Sigmoid colon (tissue), 7 donors: ENCODE results near the gene ATG9B. TPM values are rescaled to one million over a fixed set of nuclear protein-coding genes. Genes with fewer than 3 reads are reported as not detected.

Experiments
- DNase-seq: peaks from one replicate; pipeline ENCODE4 v3.0.0-alpha.2; 2019
- H3K27ac ChIP-seq, 4 donors: fragments of 200-600 bp; sonication (generic); one replicate each; pipeline ENCODE4 v1.5.1; 2016 to 2019; ENCODE audit warnings: mild to moderate bottlenecking in 1 of 4
- H3K27me3 ChIP-seq, 3 donors: fragments of 200-600 bp; sonication (generic); one replicate each; pipeline ENCODE4 v1.5.1; 2019; ENCODE audit warnings: mild to moderate bottlenecking in 1 of 3
- H3K36me3 ChIP-seq, 4 donors: fragments of 200-600 bp; sonication (generic); one replicate each; pipeline ENCODE4 v1.5.1; 2016 to 2019
- H3K4me1 ChIP-seq, 4 donors: fragments of 200-600 bp; sonication (generic); one replicate each; pipeline ENCODE4 v1.5.1; 2017 to 2019
- H3K4me3 ChIP-seq, 4 donors: fragments of 200-600 bp; sonication (generic); one replicate each; pipeline ENCODE4 v1.5.1; 2017 to 2019; ENCODE audit warnings: mild to moderate bottlenecking in 2 of 4, moderate library complexity in 1 of 4
- H3K9me3 ChIP-seq, 4 donors: fragments of 200-600 bp in 3 of 4; sonication (generic) in 3 of 4; one replicate each; pipeline versions ENCODE4 v1.5.1 to v1.6.1; 2013 to 2019
- EP300 ChIP-seq, 4 donors: sonication (generic); formaldehyde crosslinking; IDR thresholded peaks; one replicate each; pipeline ENCODE4 v1.6.1; 2017; ENCODE audit warnings: antibody characterized with exemption in 4 of 4
- POLR2A ChIP-seq, 2 donors: fragments of 450-650 bp; IDR thresholded peaks; one replicate each; pipeline ENCODE4 v1.6.1; 2016; ENCODE audit warnings: antibody characterized with exemption in 2 of 2, mild to moderate bottlenecking in 2 of 2, moderate library complexity in 2 of 2
- POLR2AphosphoS5 ChIP-seq, 4 donors: sonication (generic); formaldehyde crosslinking; IDR thresholded peaks; one replicate each; pipeline ENCODE4 v1.6.1; 2017; ENCODE audit warnings: antibody characterized with exemption in 4 of 4
- WGBS, 2 donors: extraction: QIAGEN DNeasy Blood & Tissue Kit; methylation state at CpG; one replicate each; pipeline ENCODE4 v1.1.7; 2013; 5-methylcytosine and 5-hydroxymethylcytosine counted together
- intact Hi-C: fragments of 100-400 bp; cut with DNase I; formaldehyde crosslinking; loops from one replicate; pipeline ENCODE4 v1.15.1; 2023
- polyA plus RNA-seq, 3 donors: library from polyadenylated mRNA; stranded (reverse); fragments of 200-250 nt; gene quantifications; one replicate each; pipeline ENCODE4 v1.2.3, GENCODE V29; 2013
- total RNA-seq, 4 donors: library from RNA; depleted of rRNA; stranded (reverse); fragments of >200 nt; gene quantifications; one replicate each; pipeline ENCODE4 v1.1.0, GENCODE V29; 2016
- TF ChIP-seq, protein P1 (sequence below), 4 experiments: fragments of 450-650 bp in 3 of 4; fragments of 200-600 bp in 1 of 4; IDR thresholded peaks; one replicate each; pipeline ENCODE4 v1.5.1; 2016 to 2019; ENCODE audit warnings: antibody characterized with exemption in 4 of 4, mild to moderate bottlenecking in 3 of 4, moderate library complexity in 2 of 4
- donor health status: healthy with polysubstance abuse.
- donor health status: Bipolar disorder and iron deficiency.
- donor health status: healthy.

The ATG9B gene
- total and polyA plus RNA-seq, 7 donors, result 1.2 to 1.6 TPM; not detected in 5

DNA sequence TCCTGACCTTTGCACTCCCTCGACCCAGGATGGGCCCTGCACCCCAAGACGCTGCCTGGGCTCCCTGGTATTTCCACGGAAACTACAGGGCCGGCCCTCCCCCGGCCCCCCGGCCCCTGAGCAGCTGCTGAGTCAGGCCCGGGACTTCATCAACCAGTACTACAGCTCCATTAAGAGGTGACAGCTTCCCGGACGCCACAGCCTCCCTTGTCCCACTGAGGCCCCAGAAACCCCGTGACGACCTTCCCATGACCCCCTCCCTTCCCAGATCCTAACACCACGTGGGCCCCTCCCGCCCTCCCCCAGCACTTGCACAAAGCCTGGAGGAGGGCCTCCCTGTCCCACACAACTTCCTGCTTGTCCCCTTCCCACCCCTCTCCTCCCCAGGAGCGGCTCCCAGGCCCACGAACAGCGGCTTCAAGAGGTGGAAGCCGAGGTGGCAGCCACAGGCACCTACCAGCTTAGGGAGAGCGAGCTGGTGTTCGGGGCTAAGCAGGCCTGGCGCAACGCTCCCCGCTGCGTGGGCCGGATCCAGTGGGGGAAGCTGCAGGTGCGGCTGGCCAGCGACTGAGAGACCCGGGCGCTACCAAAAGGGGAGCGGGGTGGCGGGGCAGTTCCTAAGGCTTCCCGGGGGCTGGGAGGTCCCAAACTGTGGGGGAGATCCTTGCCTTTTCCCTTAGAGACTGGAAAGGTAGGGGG is 27.8 kb downstream of the ATG9B start:
- no peaks in the 10 kb centered on the region for H3K9me3 ChIP-seq
- no peaks in the 10 kb centered on the region for H3K4me1 ChIP-seq
- H3K4me3 ChIP-seq, result no peak overlapping the region
- no peak overlapping the region for H3K27ac ChIP-seq
- no peaks in the 10 kb centered on the region for H3K36me3 ChIP-seq
- intact Hi-C loops, result no loop called here
- DNase-seq, result no peak
- H3K27me3 ChIP-seq, result peaks cover 0 to 11% (median 0%) of the 10 kb centered on the region in 3 donors
- 33 to 58% methylated on average over 31 of the region's 31 CpGs for WGBS, 2 donors
- TF ChIP-seq EP300 (IDR thresholded peaks at IDR 0.05) (no peak), POLR2AphosphoS5 (IDR thresholded peaks at IDR 0.05) (no peak), POLR2A (IDR thresholded peaks at IDR 0.05) (no peak)
- TF ChIP-seq, protein P1, sequence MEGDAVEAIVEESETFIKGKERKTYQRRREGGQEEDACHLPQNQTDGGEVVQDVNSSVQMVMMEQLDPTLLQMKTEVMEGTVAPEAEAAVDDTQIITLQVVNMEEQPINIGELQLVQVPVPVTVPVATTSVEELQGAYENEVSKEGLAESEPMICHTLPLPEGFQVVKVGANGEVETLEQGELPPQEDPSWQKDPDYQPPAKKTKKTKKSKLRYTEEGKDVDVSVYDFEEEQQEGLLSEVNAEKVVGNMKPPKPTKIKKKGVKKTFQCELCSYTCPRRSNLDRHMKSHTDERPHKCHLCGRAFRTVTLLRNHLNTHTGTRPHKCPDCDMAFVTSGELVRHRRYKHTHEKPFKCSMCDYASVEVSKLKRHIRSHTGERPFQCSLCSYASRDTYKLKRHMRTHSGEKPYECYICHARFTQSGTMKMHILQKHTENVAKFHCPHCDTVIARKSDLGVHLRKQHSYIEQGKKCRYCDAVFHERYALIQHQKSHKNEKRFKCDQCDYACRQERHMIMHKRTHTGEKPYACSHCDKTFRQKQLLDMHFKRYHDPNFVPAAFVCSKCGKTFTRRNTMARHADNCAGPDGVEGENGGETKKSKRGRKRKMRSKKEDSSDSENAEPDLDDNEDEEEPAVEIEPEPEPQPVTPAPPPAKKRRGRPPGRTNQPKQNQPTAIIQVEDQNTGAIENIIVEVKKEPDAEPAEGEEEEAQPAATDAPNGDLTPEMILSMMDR (IDR thresholded peaks at IDR 0.05), result no peak

DNA sequence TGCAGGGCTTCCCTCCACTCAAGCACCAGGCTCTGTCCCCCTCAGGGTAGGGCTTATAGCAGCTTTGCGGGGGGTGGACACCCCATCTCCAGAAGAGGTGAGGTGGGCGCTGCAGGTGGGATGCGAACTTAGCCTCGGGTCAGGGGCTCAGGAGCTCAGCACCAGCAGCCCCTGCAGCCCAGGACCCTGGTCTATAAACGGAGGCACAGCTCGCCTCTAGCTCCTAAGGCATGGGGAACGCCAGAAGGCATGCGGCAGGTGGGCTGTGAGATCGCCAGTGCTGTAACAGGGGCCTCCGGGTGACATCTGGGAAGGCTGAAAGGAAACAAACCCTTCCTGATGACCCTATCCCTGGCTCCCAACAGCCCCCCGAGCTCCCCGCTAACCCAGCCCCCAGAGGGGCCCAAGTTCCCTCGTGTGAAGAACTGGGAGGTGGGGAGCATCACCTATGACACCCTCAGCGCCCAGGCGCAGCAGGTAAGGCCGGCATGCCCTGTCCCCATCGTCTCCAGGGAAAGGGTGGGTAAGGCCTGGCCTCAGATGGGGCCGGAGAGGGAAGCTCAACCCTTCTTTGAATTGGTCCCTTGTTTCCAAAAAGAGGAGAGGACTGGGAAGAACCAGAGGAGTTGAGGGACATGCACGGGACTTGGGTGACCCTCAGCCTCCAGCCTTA is 29.3 kb downstream of the ATG9B start:
- 57 to 70% methylated on average over 19 of the region's 19 CpGs for WGBS, 2 donors
- DNase-seq, result no peak
- no peak overlapping the region for H3K27ac ChIP-seq
- intact Hi-C loops, result no loop called here
- H3K4me1 ChIP-seq, result no peaks in the 10 kb centered on the region
- H3K4me3 ChIP-seq, result peak overlapping the region in 2 of 4 donors; percentile 21 to 23
- H3K27me3 ChIP-seq, result peaks cover 0 to 11% (median 0%) of the 10 kb centered on the region in 3 donors
- H3K36me3 ChIP-seq, result no peaks in the 10 kb centered on the region
- H3K9me3 ChIP-seq, result no peaks in the 10 kb centered on the region
- TF ChIP-seq POLR2A (IDR thresholded peaks at IDR 0.05) (no peak), POLR2AphosphoS5 (IDR thresholded peaks at IDR 0.05) (no peak), EP300 (IDR thresholded peaks at IDR 0.05) (no peak)
- TF ChIP-seq, protein P1 (IDR thresholded peaks at IDR 0.05), result no peak

DNA sequence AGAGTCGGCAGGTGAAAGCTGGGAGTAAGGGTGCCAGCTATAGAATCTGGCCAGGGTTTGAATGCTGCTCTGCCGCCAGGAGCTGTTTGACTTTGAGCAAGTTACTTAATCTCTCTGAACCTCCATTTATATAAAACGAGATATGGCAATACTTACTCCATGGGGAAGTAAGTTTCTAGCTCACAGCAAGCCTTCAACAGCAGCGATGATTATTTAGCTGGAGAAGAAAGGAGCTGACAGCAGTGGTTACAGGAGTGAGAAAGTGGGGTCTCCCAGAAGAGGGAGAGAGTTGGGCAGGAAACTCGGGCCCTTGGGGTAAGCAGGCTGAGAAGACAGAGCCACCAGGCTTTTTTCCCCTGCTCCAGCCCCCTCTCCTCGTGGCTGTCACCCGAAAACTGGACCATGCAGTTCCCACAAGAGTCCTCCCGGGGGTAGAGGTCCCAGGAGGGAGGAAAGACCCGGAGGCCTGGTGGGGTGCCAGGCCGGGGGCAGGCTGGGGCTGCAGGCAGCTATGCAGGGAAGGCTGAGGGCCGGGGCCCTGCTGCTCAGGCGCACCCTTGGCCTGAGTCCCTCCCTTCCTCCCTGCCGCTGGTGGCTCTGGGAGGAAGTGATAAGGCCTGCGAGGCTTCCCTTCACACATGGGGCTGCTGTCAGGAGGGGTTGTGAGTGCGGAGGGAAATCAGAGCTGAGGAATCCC is 30.0 kb downstream of the ATG9B start:
- intact Hi-C loops, result no loop called here
- TF ChIP-seq POLR2A (IDR thresholded peaks at IDR 0.05) (no peak), POLR2AphosphoS5 (IDR thresholded peaks at IDR 0.05) (peak in 1 of 4 donors; percentile 13)
- TF ChIP-seq, protein P1 (IDR thresholded peaks at IDR 0.05), result no peak
- Histone ChIP-seq H3K27me3 (peaks cover 0 to 11% (median 0%) of the 10 kb centered on the region in 3 donors), H3K27ac (peak overlapping the region in 1 of 4 donors; percentile 37), H3K4me3 (peak overlapping the region in 3 of 4 donors; percentile 16 to 23 (median 21)), H3K36me3 (no peaks in the 10 kb centered on the region), H3K9me3 (no peaks in the 10 kb centered on the region), H3K4me1 (peaks cover 0 to 5% (median 1%) of the 10 kb centered on the region in 4 donors)
- WGBS, 2 donors, result 43 to 49% methylated on average over 15 of the region's 15 CpGs
- DNase-seq, result no peak

DNA sequence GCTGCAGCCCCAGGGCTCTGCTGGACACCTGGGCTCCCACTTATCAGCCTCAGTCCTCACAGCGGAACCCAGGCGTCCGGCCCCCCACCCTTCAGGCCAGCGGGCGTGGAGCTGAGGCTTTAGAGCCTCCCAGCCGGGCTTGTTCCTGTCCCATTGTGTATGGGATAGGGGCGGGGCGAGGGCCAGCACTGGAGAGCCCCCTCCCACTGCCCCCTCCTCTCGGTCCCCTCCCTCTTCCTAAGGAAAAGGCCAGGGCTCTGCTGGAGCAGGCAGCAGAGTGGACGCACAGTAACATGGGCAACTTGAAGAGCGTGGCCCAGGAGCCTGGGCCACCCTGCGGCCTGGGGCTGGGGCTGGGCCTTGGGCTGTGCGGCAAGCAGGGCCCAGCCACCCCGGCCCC is 30.8 kb downstream of the ATG9B start:
- H3K4me1 ChIP-seq, result peaks cover 0 to 13% (median 9%) of the 10 kb centered on the region in 4 donors
- H3K36me3 ChIP-seq, result no peaks in the 10 kb centered on the region
- TF ChIP-seq POLR2A (IDR thresholded peaks at IDR 0.05) (no peak), EP300 (IDR thresholded peaks at IDR 0.05) (no peak), POLR2AphosphoS5 (IDR thresholded peaks at IDR 0.05) (peak in 2 of 4 donors; percentile 17 to 55)
- TF ChIP-seq, protein P1 (IDR thresholded peaks at IDR 0.05), result no peak
- peak; percentile 68 for DNase-seq
- H3K27me3 ChIP-seq, result peaks cover 0 to 11% (median 0%) of the 10 kb centered on the region in 3 donors
- intact Hi-C loops, result no loop called here
- peak overlapping the region in 3 of 4 donors; percentile 16 to 23 (median 21) for H3K4me3 ChIP-seq
- no peaks in the 10 kb centered on the region for H3K9me3 ChIP-seq
- peak overlapping the region in 3 of 4 donors; percentile 5 to 37 (median 31) for H3K27ac ChIP-seq
- WGBS, 2 donors, result 90 to 93% methylated on average over 14 of the region's 14 CpGs
